Cardiac muscle cell (in vitro differentiated cells and primary cell): ENCODE data around the gene LIMK2. TPM values are rescaled to one million over a fixed set of nuclear protein-coding genes. Genes with fewer than 3 reads are reported as not detected.
A peak's percentile ranks its signal among the peaks of the same experiment; 100 is the strongest.

ENCODE experiments used
- DNase-seq, 2 donors: peaks; one replicate each; pipeline versions ENCODE4 v3.0.0 to v3.0.0-alpha.2; 2010 to 2017; ENCODE audit warnings: low read depth in 1 of 2, low spot score in 1 of 2
- H3K27ac ChIP-seq: fragments of 200-600 bp; sonication (generic); 2 replicates; pipeline ENCODE4 v1.5.1; 2016
- H3K27me3 ChIP-seq: fragments of 200-600 bp; sonication (generic); 2 replicates; pipeline ENCODE4 v1.6.0; 2016; ENCODE audit warnings: control low read depth
- H3K36me3 ChIP-seq: fragments of 200-600 bp; sonication (generic); 2 replicates; pipeline ENCODE4 v1.5.1; 2016; ENCODE audit warnings: control low read depth
- H3K4me1 ChIP-seq: fragments of 200-600 bp; sonication (generic); 2 replicates; pipeline ENCODE4 v1.8.1; 2017; ENCODE audit warnings: low read depth, mild to moderate bottlenecking, mixed run types
- H3K4me3 ChIP-seq: fragments of 200-600 bp; sonication (generic); 2 replicates; pipeline ENCODE4 v1.5.1; 2016; ENCODE audit warnings: mild to moderate bottlenecking
- H3K9me3 ChIP-seq: fragments of 200-600 bp; sonication (generic); 2 replicates; pipeline ENCODE4 v1.5.1; 2017; ENCODE audit warnings: low read depth, mild to moderate bottlenecking, control low read depth
- polyA plus RNA-seq: library from polyadenylated mRNA; unstranded; fragments of >200 nt; fragmentation: Nextera tagmentation; extraction: Ambion mirVana; gene quantifications from 2 replicates; pipeline ENCODE4 v1.2.1, GENCODE V29; 2016
- total RNA-seq: library from RNA; depleted of rRNA; stranded (reverse); fragments of >200 nt; gene quantifications from 2 replicates; pipeline ENCODE4 v1.2.3, GENCODE V29; 2016
- TF ChIP-seq, protein P1 (sequence below): IDR thresholded peaks from 2 replicates; pipeline ENCODE4 v1.5.1; 2012; ENCODE audit warnings: low read depth, mild to moderate bottlenecking, low read length

Gene LIMK2
- total and polyA plus RNA-seq, 2 experiments from 2014 or later = 31.4 to 32.8 TPM

DNA sequence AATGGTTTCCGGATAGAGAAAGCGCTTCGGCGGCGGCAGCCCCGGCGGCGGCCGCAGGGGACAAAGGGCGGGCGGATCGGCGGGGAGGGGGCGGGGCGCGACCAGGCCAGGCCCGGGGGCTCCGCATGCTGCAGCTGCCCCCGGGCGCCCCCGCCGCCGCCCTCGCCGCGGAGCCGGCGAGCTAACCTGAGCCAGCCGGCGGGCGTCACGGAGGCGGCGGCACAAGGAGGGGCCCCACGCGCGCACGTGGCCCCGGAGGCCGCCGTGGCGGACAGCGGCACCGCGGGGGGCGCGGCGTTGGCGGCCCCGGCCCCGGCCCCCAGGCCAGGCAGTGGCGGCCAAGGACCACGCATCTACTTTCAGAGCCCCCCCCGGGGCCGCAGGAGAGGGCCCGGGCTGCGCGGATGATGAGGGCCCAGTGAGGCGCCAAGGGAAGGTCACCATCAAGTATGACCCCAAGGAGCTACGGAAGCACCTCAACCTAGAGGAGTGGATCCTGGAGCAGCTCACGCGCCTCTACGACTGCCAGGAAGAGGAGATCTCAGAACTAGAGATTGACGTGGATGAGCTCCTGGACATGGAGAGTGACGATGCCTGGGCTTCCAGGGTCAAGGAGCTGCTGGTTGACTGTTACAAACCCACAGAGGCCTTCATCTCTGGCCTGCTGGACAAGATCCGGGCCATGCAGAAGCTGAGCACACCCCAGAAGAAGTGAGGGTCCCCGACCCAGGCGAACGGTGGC lies 64.5 kb downstream of the LIMK2 start:
- H3K27me3 ChIP-seq = no peaks in the 10 kb centered on the region
- no peak for DNase-seq
- H3K9me3 ChIP-seq = no peaks in the 10 kb centered on the region
- TF ChIP-seq, protein P1, sequence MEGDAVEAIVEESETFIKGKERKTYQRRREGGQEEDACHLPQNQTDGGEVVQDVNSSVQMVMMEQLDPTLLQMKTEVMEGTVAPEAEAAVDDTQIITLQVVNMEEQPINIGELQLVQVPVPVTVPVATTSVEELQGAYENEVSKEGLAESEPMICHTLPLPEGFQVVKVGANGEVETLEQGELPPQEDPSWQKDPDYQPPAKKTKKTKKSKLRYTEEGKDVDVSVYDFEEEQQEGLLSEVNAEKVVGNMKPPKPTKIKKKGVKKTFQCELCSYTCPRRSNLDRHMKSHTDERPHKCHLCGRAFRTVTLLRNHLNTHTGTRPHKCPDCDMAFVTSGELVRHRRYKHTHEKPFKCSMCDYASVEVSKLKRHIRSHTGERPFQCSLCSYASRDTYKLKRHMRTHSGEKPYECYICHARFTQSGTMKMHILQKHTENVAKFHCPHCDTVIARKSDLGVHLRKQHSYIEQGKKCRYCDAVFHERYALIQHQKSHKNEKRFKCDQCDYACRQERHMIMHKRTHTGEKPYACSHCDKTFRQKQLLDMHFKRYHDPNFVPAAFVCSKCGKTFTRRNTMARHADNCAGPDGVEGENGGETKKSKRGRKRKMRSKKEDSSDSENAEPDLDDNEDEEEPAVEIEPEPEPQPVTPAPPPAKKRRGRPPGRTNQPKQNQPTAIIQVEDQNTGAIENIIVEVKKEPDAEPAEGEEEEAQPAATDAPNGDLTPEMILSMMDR = no peak
- peaks cover 21% of the 10 kb centered on the region for H3K36me3 ChIP-seq
- H3K4me1 ChIP-seq = no peaks in the 10 kb centered on the region
- H3K27ac ChIP-seq = no peak overlapping the region
- no peak overlapping the region for H3K4me3 ChIP-seq

DNA sequence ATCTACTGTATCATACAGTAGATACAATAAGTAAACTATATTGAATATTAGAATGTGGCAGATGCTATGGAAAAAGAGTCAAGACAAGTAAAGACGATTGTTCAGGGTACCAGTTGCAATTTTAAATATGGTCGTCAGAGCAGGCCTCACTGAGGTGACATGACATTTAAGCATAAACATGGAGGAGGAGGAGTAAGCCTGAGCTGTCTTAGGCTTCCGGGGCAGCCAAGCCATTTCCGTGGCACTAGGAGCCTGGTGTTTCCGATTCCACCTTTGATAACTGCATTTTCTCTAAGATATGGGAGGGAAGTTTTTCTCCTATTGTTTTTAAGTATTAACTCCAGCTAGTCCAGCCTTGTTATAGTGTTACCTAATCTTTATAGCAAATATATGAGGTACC lies 65.6 kb downstream of the LIMK2 start:
- peaks cover 21% of the 10 kb centered on the region for H3K36me3 ChIP-seq
- no peak overlapping the region for H3K27ac ChIP-seq
- no peak overlapping the region for H3K4me3 ChIP-seq
- TF ChIP-seq, protein P1 = no peak
- H3K27me3 ChIP-seq = no peaks in the 10 kb centered on the region
- no peak for DNase-seq
- no peaks in the 10 kb centered on the region for H3K9me3 ChIP-seq
- no peaks in the 10 kb centered on the region for H3K4me1 ChIP-seq

DNA sequence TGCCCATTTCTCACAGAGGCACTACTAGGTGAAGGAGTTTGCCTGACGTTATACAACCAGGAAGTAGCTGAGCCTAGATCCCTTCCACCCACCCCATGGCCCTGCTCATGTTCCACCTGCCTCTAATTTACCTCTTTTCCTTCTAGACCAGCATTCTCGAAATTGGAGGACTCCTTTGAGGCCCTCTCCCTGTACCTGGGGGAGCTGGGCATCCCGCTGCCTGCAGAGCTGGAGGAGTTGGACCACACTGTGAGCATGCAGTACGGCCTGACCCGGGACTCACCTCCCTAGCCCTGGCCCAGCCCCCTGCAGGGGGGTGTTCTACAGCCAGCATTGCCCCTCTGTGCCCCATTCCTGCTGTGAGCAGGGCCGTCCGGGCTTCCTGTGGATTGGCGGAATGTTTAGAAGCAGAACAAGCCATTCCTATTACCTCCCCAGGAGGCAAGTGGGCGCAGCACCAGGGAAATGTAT lies 66.1 kb downstream of the LIMK2 start:
- peak overlapping the region; percentile 33 for H3K27ac ChIP-seq
- H3K4me1 ChIP-seq = no peaks in the 10 kb centered on the region
- H3K9me3 ChIP-seq = no peaks in the 10 kb centered on the region
- no peak overlapping the region for H3K4me3 ChIP-seq
- peaks cover 21% of the 10 kb centered on the region for H3K36me3 ChIP-seq
- TF ChIP-seq, protein P1 = no peak
- H3K27me3 ChIP-seq = no peaks in the 10 kb centered on the region
- no peak for DNase-seq

DNA sequence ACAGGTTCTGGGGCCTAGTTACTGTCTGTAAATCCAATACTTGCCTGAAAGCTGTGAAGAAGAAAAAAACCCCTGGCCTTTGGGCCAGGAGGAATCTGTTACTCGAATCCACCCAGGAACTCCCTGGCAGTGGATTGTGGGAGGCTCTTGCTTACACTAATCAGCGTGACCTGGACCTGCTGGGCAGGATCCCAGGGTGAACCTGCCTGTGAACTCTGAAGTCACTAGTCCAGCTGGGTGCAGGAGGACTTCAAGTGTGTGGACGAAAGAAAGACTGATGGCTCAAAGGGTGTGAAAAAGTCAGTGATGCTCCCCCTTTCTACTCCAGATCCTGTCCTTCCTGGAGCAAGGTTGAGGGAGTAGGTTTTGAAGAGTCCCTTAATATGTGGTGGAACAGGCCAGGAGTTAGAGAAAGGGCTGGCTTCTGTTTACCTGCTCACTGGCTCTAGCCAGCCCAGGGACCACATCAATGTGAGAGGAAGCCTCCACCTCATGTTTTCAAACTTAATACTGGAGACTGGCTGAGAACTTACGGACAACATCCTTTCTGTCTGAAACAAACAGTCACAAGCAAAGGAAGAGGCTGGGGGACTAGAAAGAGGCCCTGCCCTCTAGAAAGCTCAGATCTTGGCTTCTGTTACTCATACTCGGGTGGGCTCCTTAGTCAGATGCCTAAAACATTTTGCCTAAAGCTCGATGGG lies 66.7 kb downstream of the LIMK2 start:
- TF ChIP-seq, protein P1 = no peak
- H3K9me3 ChIP-seq = no peaks in the 10 kb centered on the region
- H3K36me3 ChIP-seq = peaks cover 21% of the 10 kb centered on the region
- no peaks in the 10 kb centered on the region for H3K27me3 ChIP-seq
- no peak overlapping the region for H3K27ac ChIP-seq
- DNase-seq = no peak
- no peak overlapping the region for H3K4me3 ChIP-seq
- no peaks in the 10 kb centered on the region for H3K4me1 ChIP-seq

DNA sequence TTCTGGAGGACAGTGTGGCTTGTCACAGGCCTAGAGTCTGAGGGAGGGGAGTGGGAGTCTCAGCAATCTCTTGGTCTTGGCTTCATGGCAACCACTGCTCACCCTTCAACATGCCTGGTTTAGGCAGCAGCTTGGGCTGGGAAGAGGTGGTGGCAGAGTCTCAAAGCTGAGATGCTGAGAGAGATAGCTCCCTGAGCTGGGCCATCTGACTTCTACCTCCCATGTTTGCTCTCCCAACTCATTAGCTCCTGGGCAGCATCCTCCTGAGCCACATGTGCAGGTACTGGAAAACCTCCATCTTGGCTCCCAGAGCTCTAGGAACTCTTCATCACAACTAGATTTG lies 67.2 kb downstream of the LIMK2 start:
- TF ChIP-seq, protein P1 = no peak
- H3K36me3 ChIP-seq = peaks cover 19% of the 10 kb centered on the region
- no peaks in the 10 kb centered on the region for H3K27me3 ChIP-seq
- no peak overlapping the region for H3K27ac ChIP-seq
- no peaks in the 10 kb centered on the region for H3K4me1 ChIP-seq
- DNase-seq = no peak
- no peaks in the 10 kb centered on the region for H3K9me3 ChIP-seq
- H3K4me3 ChIP-seq = no peak overlapping the region
